Measurements from ENCODE around the gene TMEM266. TPM values are rescaled to one million over a fixed set of nuclear protein-coding genes. Genes with fewer than 3 reads are reported as not detected.

TMEM266 gene
- total RNA-seq, 1 donor from 2014 or later = 1.8 TPM

DNA sequence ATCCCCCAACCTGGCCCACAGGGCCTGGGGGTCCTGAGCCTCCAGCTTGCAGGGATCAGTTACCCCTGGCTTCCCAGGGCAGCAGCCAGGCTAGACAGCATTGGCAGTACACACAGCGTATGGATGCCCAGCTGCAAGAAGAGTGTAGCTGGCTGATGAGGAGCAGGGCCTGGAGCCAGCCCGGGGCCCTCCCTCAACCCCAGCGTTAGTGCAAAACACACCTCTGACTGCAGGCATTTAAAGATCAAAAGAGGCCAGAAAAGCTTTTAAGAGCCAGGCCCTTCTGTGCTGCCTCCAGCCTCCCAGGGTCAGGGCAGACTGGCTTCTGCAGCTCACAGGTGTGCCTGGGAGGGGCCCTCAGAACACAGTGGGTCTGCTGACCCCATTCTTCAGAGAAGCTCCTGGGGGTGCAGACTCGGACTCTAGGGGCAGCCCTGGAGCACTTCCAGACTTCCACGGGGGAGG, 140.9 kb downstream of the TMEM266 start:
- TF ChIP-seq CTCF (IDR thresholded peaks at IDR 0.05; ENCODE audit: unreplicated experiment) = no peak
- Mint-ChIP-seq H3K36me3 (peaks cover 2% of the 10 kb centered on the region), H3K27me3 (ENCODE audit: low read depth) (no peaks in the 10 kb centered on the region), H3K4me1 (peaks cover 28% of the 10 kb centered on the region), H3K27ac (no peak overlapping the region), H3K9me3 (no peaks in the 10 kb centered on the region), H3K4me3 (no peak overlapping the region)
- no peak for DNase-seq (ENCODE audit: low spot score in 2 of 2, unreplicated experiment in 2 of 2)

- no peak for TF ChIP-seq CTCF (IDR thresholded peaks at IDR 0.05; ENCODE audit: unreplicated experiment)
- H3K27ac Mint-ChIP-seq = no peak overlapping the region
- peaks cover 19% of the 10 kb centered on the region for H3K4me1 Mint-ChIP-seq
These were observed 141.9 kb downstream of the TMEM266 start for GRCh38 chr15:76201536-76202255.

GRCh38 chr15:76203346-76204108, 143.7 kb downstream of the TMEM266 start:
- Mint-ChIP-seq H3K4me1 (peaks cover 22% of the 10 kb centered on the region), H3K9me3 (no peaks in the 10 kb centered on the region), H3K27me3 (ENCODE audit: low read depth) (no peaks in the 10 kb centered on the region), H3K27ac (no peak overlapping the region), H3K4me3 (no peak overlapping the region), H3K36me3 (peaks cover 2% of the 10 kb centered on the region)
- peak in 1 of 2 experiments; percentile 34 for DNase-seq (ENCODE audit: low spot score in 2 of 2, unreplicated experiment in 2 of 2)
- TF ChIP-seq CTCF (IDR thresholded peaks at IDR 0.05; ENCODE audit: unreplicated experiment) = no peak

More at GRCh38 chr15:76201536-76202255, 141.9 kb downstream of the TMEM266 start:
- Mint-ChIP-seq H3K9me3 (no peaks in the 10 kb centered on the region), H3K36me3 (peaks cover 2% of the 10 kb centered on the region), H3K27me3 (ENCODE audit: low read depth) (no peaks in the 10 kb centered on the region), H3K4me3 (no peak overlapping the region)
- no peak for DNase-seq (ENCODE audit: low spot score in 2 of 2, unreplicated experiment in 2 of 2)

GRCh38 chr15:76204109-76204845, 144.5 kb downstream of the TMEM266 start:
- peaks cover 27% of the 10 kb centered on the region for H3K4me1 Mint-ChIP-seq
- TF ChIP-seq CTCF (IDR thresholded peaks at IDR 0.05; ENCODE audit: unreplicated experiment) = no peak

DNA sequence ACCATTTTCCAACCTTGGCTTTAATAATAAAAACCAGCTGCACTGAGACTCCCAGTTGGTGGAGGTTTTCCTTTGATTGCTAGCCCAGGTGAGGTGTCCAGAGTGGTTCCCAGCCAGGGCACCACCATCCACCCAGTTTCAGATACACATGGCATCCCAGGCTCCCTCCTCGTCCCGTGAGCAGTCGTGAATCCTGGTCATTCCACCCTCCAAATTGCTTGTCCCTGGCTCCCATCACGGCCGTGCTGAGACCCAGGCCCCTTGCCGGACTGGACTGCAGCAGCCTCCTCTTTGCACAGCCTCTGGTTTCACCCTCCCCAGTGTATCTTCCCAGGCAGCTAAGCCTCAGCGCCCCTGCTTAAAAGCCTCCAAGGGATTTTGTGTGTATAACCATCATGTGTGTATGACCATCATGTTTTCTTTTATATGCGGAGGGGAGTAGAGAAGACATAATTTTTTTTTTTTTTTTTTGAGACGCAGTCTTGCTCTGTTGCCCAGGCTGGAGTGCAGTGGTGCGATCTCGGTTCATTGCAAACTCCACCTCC, 145.2 kb downstream of the TMEM266 start:
- Mint-ChIP-seq H3K4me1 (peaks cover 34% of the 10 kb centered on the region), H3K27me3 (ENCODE audit: low read depth) (no peaks in the 10 kb centered on the region), H3K36me3 (peaks cover 2% of the 10 kb centered on the region), H3K27ac (no peak overlapping the region), H3K9me3 (no peaks in the 10 kb centered on the region), H3K4me3 (no peak overlapping the region)
- no peak for TF ChIP-seq CTCF (IDR thresholded peaks at IDR 0.05; ENCODE audit: unreplicated experiment)
- no peak for DNase-seq (ENCODE audit: low spot score in 2 of 2, unreplicated experiment in 2 of 2)

More at GRCh38 chr15:76204109-76204845, 144.5 kb downstream of the TMEM266 start:
- Mint-ChIP-seq H3K27ac (no peak overlapping the region), H3K36me3 (peaks cover 2% of the 10 kb centered on the region), H3K9me3 (no peaks in the 10 kb centered on the region), H3K27me3 (ENCODE audit: low read depth) (no peaks in the 10 kb centered on the region), H3K4me3 (no peak overlapping the region)
- DNase-seq (ENCODE audit: low spot score in 2 of 2, unreplicated experiment in 2 of 2) = peak in 1 of 2 experiments; percentile 26
